GM19395 (cell line): Measurements from ENCODE around the gene MLH3.
A peak's percentile ranks its signal among the peaks of the same experiment; 100 is the strongest.
"Not testable (repeated sequence)": the region's sequence is repeated elsewhere in the genome, so short reads cannot be mapped to it uniquely, and the experiment has no call there.

Experiments used
- ATAC-seq: cut with Tn5 transposase; IDR thresholded peaks from one replicate; pipeline ENCODE4 v1.9.1; 2021; ENCODE audit warnings: mild to moderate bottlenecking, moderate library complexity; ENCODE audit not compliant: unreplicated experiment

MLH3 gene

GRCh38 chr14:75032939-75033338 lies 18.3 kb downstream of the MLH3 start:
- ATAC-seq = no peak

GRCh38 chr14:75030147-75030546 lies 21.1 kb downstream of the MLH3 start:
- no peak for ATAC-seq

- ATAC-seq = no peak
Observed at GRCh38 chr14:75025876-75026275, 25.4 kb downstream of the MLH3 start.

GRCh38 chr14:75025082-75025481 lies 26.2 kb downstream of the MLH3 start:
- ATAC-seq = no peak

GRCh38 chr14:75023108-75023507 lies 28.2 kb downstream of the MLH3 start:
- no peak for ATAC-seq

- ATAC-seq = no peak
Observed at GRCh38 chr14:75022655-75023054, 28.6 kb downstream of the MLH3 start.

GRCh38 chr14:75018694-75019093 lies 32.6 kb downstream of the MLH3 start:
- no peak for ATAC-seq

GRCh38 chr14:75016815-75017214 lies 34.5 kb downstream of the MLH3 start:
- no peak for ATAC-seq

- no peak for ATAC-seq
Observed at GRCh38 chr14:75015496-75015895, 35.8 kb downstream of the MLH3 start.

GRCh38 chr14:75013290-75013689 lies 38.0 kb downstream of the MLH3 start:
- no peak for ATAC-seq

GRCh38 chr14:75011356-75011994 lies 39.8 kb downstream of the MLH3 start:
- ATAC-seq = no peak

GRCh38 chr14:75010472-75011093 lies 40.7 kb downstream of the MLH3 start:
- ATAC-seq = no peak

- no peak for ATAC-seq
Observed at GRCh38 chr14:75009176-75009575, 42.1 kb downstream of the MLH3 start.

GRCh38 chr14:75005357-75005756 lies 45.9 kb downstream of the MLH3 start:
- ATAC-seq = no peak

- peak; percentile 3 for ATAC-seq
Observed at GRCh38 chr14:75003250-75004027, 47.8 kb downstream of the MLH3 start.

GRCh38 chr14:75002392-75003249 lies 48.6 kb downstream of the MLH3 start, which contains the start of gene EIF2B2:
Gene EIF2B2, plus strand, starts transcription at chr14:75002921. Its CDS starts 70 bp downstream, at chr14:75002991.
- ATAC-seq = peak; percentile 97

GRCh38 chr14:75001899-75002298 lies 49.4 kb downstream of the MLH3 start:
- ATAC-seq = no peak

GRCh38 chr14:75001261-75001660 lies 50.0 kb downstream of the MLH3 start:
- no peak for ATAC-seq

GRCh38 chr14:74995781-74996180 lies 55.5 kb downstream of the MLH3 start:
- not testable (repeated sequence) for ATAC-seq

GRCh38 chr14:74994182-74994581 lies 57.1 kb downstream of the MLH3 start:
- ATAC-seq = not testable (repeated sequence)

- no peak for ATAC-seq
Observed at GRCh38 chr14:74988993-74989392, 62.3 kb downstream of the MLH3 start.
